ENCODE measurements around the gene MDH1B.

Gene MDH1B

GRCh38 chr2:206776432-206776831 lies 11.3 kb upstream of the MDH1B start:
- Histone ChIP-seq H3K36me3 (ENCODE audit: control insufficient read depth in 1 of 2, insufficient read depth in 2 of 2, low read length in 2 of 2) (peaks cover 28 to 52% of the 10 kb centered on the region in 2 donors), H3K9me3 (ENCODE audit: control insufficient read depth in 1 of 2, low read length in 2 of 2) (peaks cover 3 to 14% of the 10 kb centered on the region in 2 donors), H3K9ac (ENCODE audit: low read depth in 1 of 2, low read length in 2 of 2) (no peak overlapping the region), H3K4me1 (ENCODE audit: control insufficient read depth in 1 of 2, insufficient read depth in 2 of 2, low read length in 2 of 2) (no peaks in the 10 kb centered on the region), H3K4me3 (ENCODE audit: low read depth in 1 of 2, low read length in 2 of 2) (no peak overlapping the region), H3K27me3 (ENCODE audit: control insufficient read depth in 1 of 2, insufficient read depth in 2 of 2, low read length in 2 of 2) (no peaks in the 10 kb centered on the region), H3K27ac (ENCODE audit: low read depth, low read length) (no peak overlapping the region)

- no peaks in the 10 kb centered on the region for H3K4me1 ChIP-seq (ENCODE audit: control insufficient read depth in 1 of 2, insufficient read depth in 2 of 2, low read length in 2 of 2)
- peaks cover 3 to 7% of the 10 kb centered on the region in 2 donors for H3K9me3 ChIP-seq (ENCODE audit: control insufficient read depth in 1 of 2, low read length in 2 of 2)
- peaks cover 22 to 53% of the 10 kb centered on the region in 2 donors for H3K36me3 ChIP-seq (ENCODE audit: control insufficient read depth in 1 of 2, insufficient read depth in 2 of 2, low read length in 2 of 2)
- no peak overlapping the region for H3K27ac ChIP-seq (ENCODE audit: low read depth, low read length)
- no peak overlapping the region for H3K9ac ChIP-seq (ENCODE audit: low read depth in 1 of 2, low read length in 2 of 2)
- H3K27me3 ChIP-seq (ENCODE audit: control insufficient read depth in 1 of 2, insufficient read depth in 2 of 2, low read length in 2 of 2) = no peaks in the 10 kb centered on the region
- no peak overlapping the region for H3K4me3 ChIP-seq (ENCODE audit: low read depth in 1 of 2, low read length in 2 of 2)
Measured at GRCh38 chr2:206774871-206775270, 9.7 kb upstream of the MDH1B start.

- Histone ChIP-seq H3K9me3 (ENCODE audit: control insufficient read depth in 1 of 2, low read length in 2 of 2) (no peaks in the 10 kb centered on the region), H3K27ac (ENCODE audit: low read depth, low read length) (peak overlapping the region; percentile 85), H3K9ac (ENCODE audit: low read depth in 1 of 2, low read length in 2 of 2) (peak overlapping the region; percentile 80), H3K36me3 (ENCODE audit: control insufficient read depth in 1 of 2, insufficient read depth in 2 of 2, low read length in 2 of 2) (peaks cover 7 to 17% of the 10 kb centered on the region in 2 donors), H3K27me3 (ENCODE audit: control insufficient read depth in 1 of 2, insufficient read depth in 2 of 2, low read length in 2 of 2) (no peaks in the 10 kb centered on the region), H3K4me1 (ENCODE audit: control insufficient read depth in 1 of 2, insufficient read depth in 2 of 2, low read length in 2 of 2) (peaks cover 20 to 25% of the 10 kb centered on the region in 2 donors), H3K4me3 (ENCODE audit: low read depth in 1 of 2, low read length in 2 of 2) (peak overlapping the region; percentile 76 to 85)
Measured at GRCh38 chr2:206766057-206766930, 1.2 kb upstream of the MDH1B start.

- Histone ChIP-seq H3K27me3 (ENCODE audit: control insufficient read depth in 1 of 2, insufficient read depth in 2 of 2, low read length in 2 of 2) (peaks cover 0 to 4% of the 10 kb centered on the region in 2 donors), H3K9me3 (ENCODE audit: control insufficient read depth in 1 of 2, low read length in 2 of 2) (no peaks in the 10 kb centered on the region), H3K27ac (ENCODE audit: low read depth, low read length) (no peak overlapping the region)
Measured at GRCh38 chr2:206764673-206765241, 371 bp downstream of the MDH1B start.

GRCh38 chr2:206756816-206757215 lies 8.3 kb downstream of the MDH1B start:
- H3K36me3 ChIP-seq (ENCODE audit: control insufficient read depth in 1 of 2, insufficient read depth in 2 of 2, low read length in 2 of 2) = no peaks in the 10 kb centered on the region
- H3K9ac ChIP-seq (ENCODE audit: low read depth in 1 of 2, low read length in 2 of 2) = no peak overlapping the region
- no peaks in the 10 kb centered on the region for H3K4me1 ChIP-seq (ENCODE audit: control insufficient read depth in 1 of 2, insufficient read depth in 2 of 2, low read length in 2 of 2)
- no peak overlapping the region for H3K4me3 ChIP-seq (ENCODE audit: low read depth in 1 of 2, low read length in 2 of 2)
- H3K9me3 ChIP-seq (ENCODE audit: control insufficient read depth in 1 of 2, low read length in 2 of 2) = no peaks in the 10 kb centered on the region
- H3K27me3 ChIP-seq (ENCODE audit: control insufficient read depth in 1 of 2, insufficient read depth in 2 of 2, low read length in 2 of 2) = peaks cover 0 to 4% of the 10 kb centered on the region in 2 donors
- H3K27ac ChIP-seq (ENCODE audit: low read depth, low read length) = no peak overlapping the region

More at GRCh38 chr2:206764673-206765241, 371 bp downstream of the MDH1B start:
- peaks cover 20 to 25% of the 10 kb centered on the region in 2 donors for H3K4me1 ChIP-seq (ENCODE audit: control insufficient read depth in 1 of 2, insufficient read depth in 2 of 2, low read length in 2 of 2)
- H3K4me3 ChIP-seq (ENCODE audit: low read depth in 1 of 2, low read length in 2 of 2) = peak overlapping the region; percentile 76 to 85
- H3K36me3 ChIP-seq (ENCODE audit: control insufficient read depth in 1 of 2, insufficient read depth in 2 of 2, low read length in 2 of 2) = peaks cover 6 to 7% of the 10 kb centered on the region in 2 donors
- H3K9ac ChIP-seq (ENCODE audit: low read depth in 1 of 2, low read length in 2 of 2) = peak overlapping the region; percentile 80

- Histone ChIP-seq H3K4me3 (ENCODE audit: low read depth in 1 of 2, low read length in 2 of 2) (no peak overlapping the region), H3K27ac (ENCODE audit: low read depth, low read length) (no peak overlapping the region), H3K36me3 (ENCODE audit: control insufficient read depth in 1 of 2, insufficient read depth in 2 of 2, low read length in 2 of 2) (no peaks in the 10 kb centered on the region), H3K27me3 (ENCODE audit: control insufficient read depth in 1 of 2, insufficient read depth in 2 of 2, low read length in 2 of 2) (peaks cover 0 to 3% of the 10 kb centered on the region in 2 donors), H3K9ac (ENCODE audit: low read depth in 1 of 2, low read length in 2 of 2) (no peak overlapping the region), H3K4me1 (ENCODE audit: control insufficient read depth in 1 of 2, insufficient read depth in 2 of 2, low read length in 2 of 2) (no peaks in the 10 kb centered on the region), H3K9me3 (ENCODE audit: control insufficient read depth in 1 of 2, low read length in 2 of 2) (no peaks in the 10 kb centered on the region)
Measured at GRCh38 chr2:206740800-206741199, 24.3 kb downstream of the MDH1B start.

GRCh38 chr2:206739271-206739670 lies 25.9 kb downstream of the MDH1B start:
- H3K4me1 ChIP-seq (ENCODE audit: control insufficient read depth in 1 of 2, insufficient read depth in 2 of 2, low read length in 2 of 2) = no peaks in the 10 kb centered on the region
- no peaks in the 10 kb centered on the region for H3K9me3 ChIP-seq (ENCODE audit: control insufficient read depth in 1 of 2, low read length in 2 of 2)
- no peak overlapping the region for H3K4me3 ChIP-seq (ENCODE audit: low read depth in 1 of 2, low read length in 2 of 2)
- no peaks in the 10 kb centered on the region for H3K36me3 ChIP-seq (ENCODE audit: control insufficient read depth in 1 of 2, insufficient read depth in 2 of 2, low read length in 2 of 2)
- H3K27ac ChIP-seq (ENCODE audit: low read depth, low read length) = no peak overlapping the region
- no peak overlapping the region for H3K9ac ChIP-seq (ENCODE audit: low read depth in 1 of 2, low read length in 2 of 2)
- H3K27me3 ChIP-seq (ENCODE audit: control insufficient read depth in 1 of 2, insufficient read depth in 2 of 2, low read length in 2 of 2) = peaks cover 0 to 3% of the 10 kb centered on the region in 2 donors

- H3K4me1 ChIP-seq (ENCODE audit: control insufficient read depth in 1 of 2, insufficient read depth in 2 of 2, low read length in 2 of 2) = no peaks in the 10 kb centered on the region
- no peaks in the 10 kb centered on the region for H3K36me3 ChIP-seq (ENCODE audit: control insufficient read depth in 1 of 2, insufficient read depth in 2 of 2, low read length in 2 of 2)
- no peaks in the 10 kb centered on the region for H3K27me3 ChIP-seq (ENCODE audit: control insufficient read depth in 1 of 2, insufficient read depth in 2 of 2, low read length in 2 of 2)
Measured at GRCh38 chr2:206736935-206737334, 28.2 kb downstream of the MDH1B start.

GRCh38 chr2:206733341-206733740 lies 31.8 kb downstream of the MDH1B start:
- no peak overlapping the region for H3K9ac ChIP-seq (ENCODE audit: low read depth in 1 of 2, low read length in 2 of 2)
- no peak overlapping the region for H3K4me3 ChIP-seq (ENCODE audit: low read depth in 1 of 2, low read length in 2 of 2)
- H3K9me3 ChIP-seq (ENCODE audit: control insufficient read depth in 1 of 2, low read length in 2 of 2) = no peaks in the 10 kb centered on the region
- no peaks in the 10 kb centered on the region for H3K36me3 ChIP-seq (ENCODE audit: control insufficient read depth in 1 of 2, insufficient read depth in 2 of 2, low read length in 2 of 2)
- H3K27me3 ChIP-seq (ENCODE audit: control insufficient read depth in 1 of 2, insufficient read depth in 2 of 2, low read length in 2 of 2) = no peaks in the 10 kb centered on the region
- H3K27ac ChIP-seq (ENCODE audit: low read depth, low read length) = no peak overlapping the region
- H3K4me1 ChIP-seq (ENCODE audit: control insufficient read depth in 1 of 2, insufficient read depth in 2 of 2, low read length in 2 of 2) = no peaks in the 10 kb centered on the region

More at GRCh38 chr2:206736935-206737334, 28.2 kb downstream of the MDH1B start:
- Histone ChIP-seq H3K27ac (ENCODE audit: low read depth, low read length) (no peak overlapping the region), H3K4me3 (ENCODE audit: low read depth in 1 of 2, low read length in 2 of 2) (no peak overlapping the region), H3K9ac (ENCODE audit: low read depth in 1 of 2, low read length in 2 of 2) (no peak overlapping the region), H3K9me3 (ENCODE audit: control insufficient read depth in 1 of 2, low read length in 2 of 2) (no peaks in the 10 kb centered on the region)
